ENCODE data around the gene PITRM1.

DNA sequence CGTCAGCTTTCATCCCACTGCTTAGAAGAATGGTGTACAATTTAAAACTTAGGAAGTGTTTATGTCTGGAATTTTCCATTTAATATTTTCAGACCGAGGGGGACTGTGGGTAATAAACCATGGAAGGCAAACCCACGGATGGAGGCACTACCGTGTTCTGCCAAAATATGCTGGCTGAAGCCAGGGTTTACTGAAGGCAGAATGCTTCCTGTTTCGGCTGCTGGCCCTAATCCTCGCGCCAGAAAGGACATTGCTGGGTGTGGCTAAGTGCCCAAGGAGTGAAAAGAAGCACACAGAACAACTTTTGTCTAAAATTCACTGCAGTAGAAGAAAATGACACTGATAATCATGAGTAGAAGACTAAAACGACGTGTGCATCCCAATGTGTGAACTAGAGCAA, 32.3 kb downstream of the PITRM1 start:
- TF ChIP-seq, protein P1, sequence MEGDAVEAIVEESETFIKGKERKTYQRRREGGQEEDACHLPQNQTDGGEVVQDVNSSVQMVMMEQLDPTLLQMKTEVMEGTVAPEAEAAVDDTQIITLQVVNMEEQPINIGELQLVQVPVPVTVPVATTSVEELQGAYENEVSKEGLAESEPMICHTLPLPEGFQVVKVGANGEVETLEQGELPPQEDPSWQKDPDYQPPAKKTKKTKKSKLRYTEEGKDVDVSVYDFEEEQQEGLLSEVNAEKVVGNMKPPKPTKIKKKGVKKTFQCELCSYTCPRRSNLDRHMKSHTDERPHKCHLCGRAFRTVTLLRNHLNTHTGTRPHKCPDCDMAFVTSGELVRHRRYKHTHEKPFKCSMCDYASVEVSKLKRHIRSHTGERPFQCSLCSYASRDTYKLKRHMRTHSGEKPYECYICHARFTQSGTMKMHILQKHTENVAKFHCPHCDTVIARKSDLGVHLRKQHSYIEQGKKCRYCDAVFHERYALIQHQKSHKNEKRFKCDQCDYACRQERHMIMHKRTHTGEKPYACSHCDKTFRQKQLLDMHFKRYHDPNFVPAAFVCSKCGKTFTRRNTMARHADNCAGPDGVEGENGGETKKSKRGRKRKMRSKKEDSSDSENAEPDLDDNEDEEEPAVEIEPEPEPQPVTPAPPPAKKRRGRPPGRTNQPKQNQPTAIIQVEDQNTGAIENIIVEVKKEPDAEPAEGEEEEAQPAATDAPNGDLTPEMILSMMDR (IDR thresholded peaks at IDR 0.05; ENCODE audit: low read length): no peak
- no peak for TF ChIP-seq EZH2 (IDR thresholded peaks at IDR 0.05; ENCODE audit: borderline replicate concordance, low read length)
